GM13976 (cell line): ENCODE measurements around the gene SCT.
A peak's percentile ranks its signal among the peaks of the same experiment; 100 is the strongest.

Experiments used
- DNase-seq: peaks from one replicate; pipeline ENCODE4 v3.0.0; 2012; ENCODE audit warnings: low spot score
- in situ Hi-C: fragments of 300-500 bp; cut with MboI; formaldehyde crosslinking; loops from one replicate; pipeline ENCODE4 v1.12.0; 2022; ENCODE audit warnings: low sequenced_read_pairs, mixed read lengths, inconsistent platforms; ENCODE audit not compliant: unreplicated experiment
- TF ChIP-seq, protein P1 (sequence below): IDR thresholded peaks from 2 replicates; pipeline ENCODE4 v1.5.1; 2012; ENCODE audit warnings: borderline replicate concordance, mild to moderate bottlenecking; ENCODE audit not compliant: insufficient read depth; ENCODE audit errors: extremely low read depth, missing control alignments, control extremely low read depth

Gene SCT

DNA sequence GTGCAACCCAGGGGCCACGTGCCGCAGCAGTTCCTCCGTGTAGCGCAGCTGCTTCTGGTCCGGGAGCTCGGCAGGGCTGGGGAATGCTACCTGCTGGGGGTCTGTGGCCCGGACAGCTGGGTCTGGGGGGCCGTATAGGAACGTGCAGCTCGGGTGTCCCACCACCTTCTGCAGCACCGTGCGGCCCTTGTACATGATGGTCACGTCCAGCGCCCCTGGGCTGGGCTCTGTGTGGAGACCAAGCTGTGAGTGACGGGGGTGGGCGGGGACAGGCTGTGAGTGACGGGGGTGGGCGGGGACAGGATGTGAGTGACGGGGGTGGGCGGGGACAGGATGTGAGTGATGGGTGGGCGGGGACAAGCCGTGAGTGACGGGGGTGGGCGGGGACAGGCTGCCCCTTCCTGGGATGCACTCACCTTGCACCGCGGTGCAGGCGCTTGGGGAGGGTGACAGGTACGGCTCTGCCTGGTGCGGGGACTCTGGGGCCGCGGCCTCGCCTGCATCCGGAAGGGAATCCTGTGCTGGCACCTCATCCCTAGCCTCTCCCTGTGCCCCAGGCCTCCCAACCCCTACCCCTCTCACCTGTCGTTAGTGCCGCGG lies 13.5 kb downstream of the SCT start:
- DNase-seq = peak; percentile 83
- TF ChIP-seq, protein P1, sequence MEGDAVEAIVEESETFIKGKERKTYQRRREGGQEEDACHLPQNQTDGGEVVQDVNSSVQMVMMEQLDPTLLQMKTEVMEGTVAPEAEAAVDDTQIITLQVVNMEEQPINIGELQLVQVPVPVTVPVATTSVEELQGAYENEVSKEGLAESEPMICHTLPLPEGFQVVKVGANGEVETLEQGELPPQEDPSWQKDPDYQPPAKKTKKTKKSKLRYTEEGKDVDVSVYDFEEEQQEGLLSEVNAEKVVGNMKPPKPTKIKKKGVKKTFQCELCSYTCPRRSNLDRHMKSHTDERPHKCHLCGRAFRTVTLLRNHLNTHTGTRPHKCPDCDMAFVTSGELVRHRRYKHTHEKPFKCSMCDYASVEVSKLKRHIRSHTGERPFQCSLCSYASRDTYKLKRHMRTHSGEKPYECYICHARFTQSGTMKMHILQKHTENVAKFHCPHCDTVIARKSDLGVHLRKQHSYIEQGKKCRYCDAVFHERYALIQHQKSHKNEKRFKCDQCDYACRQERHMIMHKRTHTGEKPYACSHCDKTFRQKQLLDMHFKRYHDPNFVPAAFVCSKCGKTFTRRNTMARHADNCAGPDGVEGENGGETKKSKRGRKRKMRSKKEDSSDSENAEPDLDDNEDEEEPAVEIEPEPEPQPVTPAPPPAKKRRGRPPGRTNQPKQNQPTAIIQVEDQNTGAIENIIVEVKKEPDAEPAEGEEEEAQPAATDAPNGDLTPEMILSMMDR = no peak
- in situ Hi-C loops = no loop called here

DNA sequence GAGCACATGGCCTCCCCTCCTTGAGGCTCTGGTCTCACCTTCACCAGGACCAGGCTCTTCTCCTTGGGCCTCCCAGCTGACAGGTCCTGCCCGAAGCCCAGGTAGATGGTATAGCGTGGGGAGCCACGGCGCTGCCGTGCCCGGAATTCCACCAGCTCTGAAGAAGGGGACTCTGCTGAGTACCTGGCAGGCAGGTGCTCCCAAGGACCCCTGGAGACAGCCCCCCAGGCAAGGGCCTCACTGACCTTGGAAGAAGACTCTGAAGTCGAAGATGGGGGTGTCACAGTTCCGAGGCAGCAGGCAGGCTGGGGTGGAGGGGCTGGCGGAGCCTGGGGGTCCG lies 14.1 kb downstream of the SCT start:
- in situ Hi-C loops = no loop called here
- TF ChIP-seq, protein P1 = no peak
- DNase-seq = no peak

DNA sequence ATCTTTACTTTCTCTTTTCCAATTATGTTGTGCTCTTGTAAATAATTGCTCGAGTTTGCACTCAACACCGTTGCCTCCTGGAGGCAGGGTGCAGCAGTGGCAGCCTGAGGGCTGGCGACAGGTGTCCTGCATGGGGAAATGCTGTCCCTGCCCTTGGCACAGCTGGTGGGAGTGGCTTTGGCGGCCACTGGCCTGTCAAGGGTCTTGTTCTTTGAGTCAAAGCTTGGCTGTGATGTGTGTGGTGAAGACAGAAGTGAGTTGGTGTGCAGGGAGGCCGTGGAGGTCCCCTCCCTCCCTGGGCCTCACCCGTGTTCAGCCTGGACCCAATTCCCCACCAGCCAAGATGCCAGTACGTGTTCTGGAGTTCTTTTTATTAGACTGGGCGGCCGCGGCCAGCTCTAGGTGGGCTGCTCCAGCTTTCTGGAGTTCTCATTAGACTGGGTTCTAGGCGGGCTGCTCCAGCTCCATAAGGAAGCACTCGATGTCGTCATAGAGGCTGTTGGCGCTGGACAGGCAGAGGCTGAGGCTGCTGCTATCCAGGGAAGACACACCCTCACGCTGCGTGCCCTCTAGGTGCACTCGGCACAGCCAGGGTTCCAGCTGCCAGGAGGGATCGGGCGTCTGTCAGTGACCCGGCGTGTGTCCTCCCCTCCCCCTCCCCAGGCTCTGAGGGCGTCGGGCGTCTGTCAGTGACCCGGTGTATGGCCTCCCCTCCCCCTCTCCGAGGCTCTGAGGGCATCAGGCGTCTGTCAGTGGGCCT lies 14.6 kb downstream of the SCT start:
- TF ChIP-seq, protein P1 = peak; percentile 17
- DNase-seq = no peak

DNA sequence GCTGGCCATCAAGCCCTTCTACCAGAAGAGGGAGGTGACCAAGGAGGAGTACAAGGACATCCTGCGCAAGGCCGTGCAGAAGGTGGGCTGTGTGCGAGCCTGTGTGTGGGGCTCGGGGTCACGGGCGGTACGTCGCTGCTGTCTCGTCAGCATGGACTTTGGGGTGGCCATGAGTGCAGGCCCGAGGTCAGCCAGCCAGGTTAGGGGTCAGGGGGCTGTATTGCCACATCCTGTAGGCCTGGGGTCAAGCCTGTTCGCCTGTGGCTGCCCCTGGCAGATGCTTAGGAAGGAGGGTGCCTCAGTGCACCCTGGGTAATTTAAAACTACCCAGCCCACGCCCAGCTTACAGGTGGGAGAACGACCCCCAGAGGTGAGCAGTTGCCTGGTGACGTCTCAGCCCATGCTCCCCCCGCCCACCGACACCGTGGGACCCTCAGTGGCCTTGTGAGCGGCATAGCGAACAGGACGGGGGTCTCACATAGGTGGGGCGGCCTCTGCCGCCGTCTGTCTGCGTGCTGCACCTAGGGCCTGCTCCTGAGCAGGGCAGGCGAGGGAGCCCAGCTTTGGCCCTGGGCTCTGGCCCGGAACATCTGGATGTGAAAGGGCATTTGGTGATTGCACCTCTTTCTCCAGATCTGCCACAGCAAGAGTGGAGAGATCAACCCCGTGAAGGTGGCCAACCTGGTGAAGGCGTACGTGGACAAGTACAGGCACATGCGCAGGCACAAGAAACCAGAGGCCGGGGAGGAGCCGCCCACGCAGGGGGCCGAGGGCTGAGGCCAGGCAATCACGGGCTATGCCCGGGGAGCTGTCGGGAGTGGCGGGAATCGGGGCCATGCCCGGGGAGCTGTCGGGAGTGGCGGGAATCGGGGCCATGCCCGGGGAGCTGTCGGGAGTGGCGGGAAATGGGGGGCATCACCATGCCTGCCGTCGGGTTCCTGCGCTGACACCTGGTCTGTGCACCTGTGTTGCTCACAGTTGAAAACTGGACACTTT lies 15.7 kb downstream of the SCT start:
- in situ Hi-C loops = no loop called here
- DNase-seq = no peak
- TF ChIP-seq, protein P1 = no peak

More for the DNA sequence above, 14.6 kb downstream of the SCT start:
- in situ Hi-C loops = no loop called here

DNA sequence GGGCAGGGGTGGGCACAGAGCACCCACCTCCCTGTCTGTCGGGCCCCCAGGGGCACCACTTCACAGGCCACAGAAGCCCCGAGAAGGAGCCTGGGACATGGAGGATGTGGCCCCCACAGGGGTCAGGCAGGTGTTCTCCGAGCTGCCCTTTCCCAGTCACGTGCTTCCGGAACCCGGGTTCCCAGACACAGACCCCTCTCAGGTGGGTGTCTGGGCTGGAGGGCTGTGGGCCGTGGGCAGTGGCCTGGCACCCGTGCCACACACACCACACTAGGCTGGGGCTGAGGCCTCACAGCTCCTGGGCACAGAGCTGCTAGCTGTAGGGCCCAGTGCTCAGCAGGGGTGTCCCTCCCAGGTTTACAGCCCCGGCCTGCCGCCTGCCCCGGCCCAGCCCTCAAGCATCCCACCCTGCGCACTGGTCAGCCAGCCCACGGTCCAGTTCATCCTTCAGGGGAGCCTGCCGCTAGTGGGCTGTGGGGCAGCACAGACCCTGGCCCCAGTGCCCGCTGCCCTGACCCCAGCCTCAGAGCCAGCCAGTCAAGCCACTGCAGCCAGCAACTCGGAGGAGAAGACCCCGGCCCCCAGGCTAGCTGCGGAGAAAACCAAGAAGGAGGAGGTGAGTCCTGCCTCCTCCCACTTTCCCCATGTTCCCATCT lies 16.7 kb downstream of the SCT start:
- TF ChIP-seq, protein P1 = no peak
- in situ Hi-C loops = no loop called here
- no peak for DNase-seq

DNA sequence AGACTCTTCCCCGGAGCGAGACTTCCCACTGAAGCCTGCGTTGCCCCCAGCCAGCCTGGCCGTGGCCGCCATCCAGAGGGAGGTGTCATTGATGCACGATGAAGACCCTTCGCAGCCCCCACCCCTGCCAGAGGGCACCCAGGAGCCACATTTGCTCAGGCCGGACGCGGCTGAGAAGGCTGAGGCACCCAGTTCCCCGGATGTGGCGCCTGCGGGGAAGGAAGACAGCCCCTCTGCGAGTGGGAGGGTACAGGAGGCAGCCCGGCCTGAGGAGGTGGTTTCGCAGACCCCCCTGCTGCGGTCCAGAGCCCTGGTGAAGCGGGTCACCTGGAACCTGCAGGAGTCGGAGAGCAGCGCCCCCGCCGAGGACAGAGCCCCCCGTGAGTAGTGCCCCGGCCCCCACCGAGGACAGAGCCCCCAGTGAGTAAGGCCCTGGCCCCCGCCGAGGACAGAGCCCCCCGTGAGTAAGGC lies 17.6 kb downstream of the SCT start:
- TF ChIP-seq, protein P1 = no peak
- in situ Hi-C loops = no loop called here
- no peak for DNase-seq
